Measurements from ENCODE around the gene CORIN.

DNA sequence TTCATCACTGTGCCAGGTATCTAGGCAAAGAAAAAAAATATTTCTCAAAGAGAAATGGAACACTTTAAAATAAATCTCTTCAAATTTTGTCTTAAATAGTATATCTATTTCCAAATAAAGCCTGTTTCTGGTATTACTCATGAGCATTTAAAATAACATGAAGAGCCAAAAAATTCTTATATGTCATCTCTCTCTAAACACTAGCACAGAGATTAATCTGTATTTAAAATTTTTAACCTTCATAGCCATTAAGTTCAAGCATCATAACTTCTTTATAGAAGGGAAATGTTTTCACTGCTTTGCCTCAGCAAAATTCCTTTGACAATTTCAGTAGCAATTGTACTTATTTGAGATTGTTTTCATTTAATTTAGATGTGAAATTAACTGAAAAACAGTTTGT lies 5.1 kb upstream of the CORIN start:
- TF ChIP-seq, protein P1, sequence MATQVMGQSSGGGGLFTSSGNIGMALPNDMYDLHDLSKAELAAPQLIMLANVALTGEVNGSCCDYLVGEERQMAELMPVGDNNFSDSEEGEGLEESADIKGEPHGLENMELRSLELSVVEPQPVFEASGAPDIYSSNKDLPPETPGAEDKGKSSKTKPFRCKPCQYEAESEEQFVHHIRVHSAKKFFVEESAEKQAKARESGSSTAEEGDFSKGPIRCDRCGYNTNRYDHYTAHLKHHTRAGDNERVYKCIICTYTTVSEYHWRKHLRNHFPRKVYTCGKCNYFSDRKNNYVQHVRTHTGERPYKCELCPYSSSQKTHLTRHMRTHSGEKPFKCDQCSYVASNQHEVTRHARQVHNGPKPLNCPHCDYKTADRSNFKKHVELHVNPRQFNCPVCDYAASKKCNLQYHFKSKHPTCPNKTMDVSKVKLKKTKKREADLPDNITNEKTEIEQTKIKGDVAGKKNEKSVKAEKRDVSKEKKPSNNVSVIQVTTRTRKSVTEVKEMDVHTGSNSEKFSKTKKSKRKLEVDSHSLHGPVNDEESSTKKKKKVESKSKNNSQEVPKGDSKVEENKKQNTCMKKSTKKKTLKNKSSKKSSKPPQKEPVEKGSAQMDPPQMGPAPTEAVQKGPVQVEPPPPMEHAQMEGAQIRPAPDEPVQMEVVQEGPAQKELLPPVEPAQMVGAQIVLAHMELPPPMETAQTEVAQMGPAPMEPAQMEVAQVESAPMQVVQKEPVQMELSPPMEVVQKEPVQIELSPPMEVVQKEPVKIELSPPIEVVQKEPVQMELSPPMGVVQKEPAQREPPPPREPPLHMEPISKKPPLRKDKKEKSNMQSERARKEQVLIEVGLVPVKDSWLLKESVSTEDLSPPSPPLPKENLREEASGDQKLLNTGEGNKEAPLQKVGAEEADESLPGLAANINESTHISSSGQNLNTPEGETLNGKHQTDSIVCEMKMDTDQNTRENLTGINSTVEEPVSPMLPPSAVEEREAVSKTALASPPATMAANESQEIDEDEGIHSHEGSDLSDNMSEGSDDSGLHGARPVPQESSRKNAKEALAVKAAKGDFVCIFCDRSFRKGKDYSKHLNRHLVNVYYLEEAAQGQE (IDR thresholded peaks at IDR 0.05; ENCODE audit: borderline replicate concordance): no peak
- TF ChIP-seq, protein P2, sequence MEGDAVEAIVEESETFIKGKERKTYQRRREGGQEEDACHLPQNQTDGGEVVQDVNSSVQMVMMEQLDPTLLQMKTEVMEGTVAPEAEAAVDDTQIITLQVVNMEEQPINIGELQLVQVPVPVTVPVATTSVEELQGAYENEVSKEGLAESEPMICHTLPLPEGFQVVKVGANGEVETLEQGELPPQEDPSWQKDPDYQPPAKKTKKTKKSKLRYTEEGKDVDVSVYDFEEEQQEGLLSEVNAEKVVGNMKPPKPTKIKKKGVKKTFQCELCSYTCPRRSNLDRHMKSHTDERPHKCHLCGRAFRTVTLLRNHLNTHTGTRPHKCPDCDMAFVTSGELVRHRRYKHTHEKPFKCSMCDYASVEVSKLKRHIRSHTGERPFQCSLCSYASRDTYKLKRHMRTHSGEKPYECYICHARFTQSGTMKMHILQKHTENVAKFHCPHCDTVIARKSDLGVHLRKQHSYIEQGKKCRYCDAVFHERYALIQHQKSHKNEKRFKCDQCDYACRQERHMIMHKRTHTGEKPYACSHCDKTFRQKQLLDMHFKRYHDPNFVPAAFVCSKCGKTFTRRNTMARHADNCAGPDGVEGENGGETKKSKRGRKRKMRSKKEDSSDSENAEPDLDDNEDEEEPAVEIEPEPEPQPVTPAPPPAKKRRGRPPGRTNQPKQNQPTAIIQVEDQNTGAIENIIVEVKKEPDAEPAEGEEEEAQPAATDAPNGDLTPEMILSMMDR (IDR thresholded peaks at IDR 0.05; ENCODE audit: poor library complexity, severe bottlenecking): no peak
- TF ChIP-seq EP300 (conservative IDR thresholded peaks at IDR 0.05; ENCODE audit: poor library complexity, severe bottlenecking) (no peak), SMC3 (conservative IDR thresholded peaks at IDR 0.05; ENCODE audit: poor library complexity) (no peak), EZH2 (IDR thresholded peaks at IDR 0.05; ENCODE audit: borderline replicate concordance, insufficient read depth, low read length, poor library complexity, severe bottlenecking) (no peak)
